Right lung (tissue), 5 donors: ENCODE results near the gene UNC80. TPM values are rescaled to one million over a fixed set of nuclear protein-coding genes. Genes with fewer than 3 reads are reported as not detected.

Experiments used
- DNase-seq, 2 donors: peaks; one replicate each; pipeline ENCODE4 v3.0.0-alpha.2; 2013
- polyA plus RNA-seq, 5 donors: library from polyadenylated mRNA; unstranded; fragments of 120-200 nt; gene quantifications; one replicate each; pipeline versions ENCODE4 v1.2.1 to v1.2.3, GENCODE V29; 2013; ENCODE audit warnings: inconsistent platforms in 1 of 5, low replicate concordance in 1 of 5; ENCODE audit not compliant: insufficient read length in 5 of 5, insufficient read depth in 1 of 5

Gene UNC80
- polyA plus RNA-seq, 5 donors = 0.56 to 1.9 (median 1.6) TPM

DNA sequence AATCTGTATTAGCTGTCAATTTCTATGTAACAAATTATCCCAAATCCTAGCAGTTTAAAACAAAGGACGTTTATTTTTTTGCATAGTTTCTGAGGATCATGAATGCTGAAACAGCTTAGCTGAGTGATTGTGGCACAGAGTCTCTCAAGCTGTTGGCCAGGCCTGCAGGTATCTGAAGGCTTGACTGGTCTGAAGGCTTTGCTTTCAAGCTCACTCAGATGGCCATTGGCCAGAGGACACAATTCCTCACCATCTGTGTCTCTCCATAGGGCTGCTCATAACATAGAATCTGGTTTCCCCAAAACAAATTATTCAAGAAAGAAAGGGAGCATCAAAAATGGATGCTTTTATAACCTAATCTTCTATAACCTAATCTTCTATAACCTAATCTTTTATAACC, 33.7 kb downstream of the UNC80 start:
- no peak for DNase-seq

DNA sequence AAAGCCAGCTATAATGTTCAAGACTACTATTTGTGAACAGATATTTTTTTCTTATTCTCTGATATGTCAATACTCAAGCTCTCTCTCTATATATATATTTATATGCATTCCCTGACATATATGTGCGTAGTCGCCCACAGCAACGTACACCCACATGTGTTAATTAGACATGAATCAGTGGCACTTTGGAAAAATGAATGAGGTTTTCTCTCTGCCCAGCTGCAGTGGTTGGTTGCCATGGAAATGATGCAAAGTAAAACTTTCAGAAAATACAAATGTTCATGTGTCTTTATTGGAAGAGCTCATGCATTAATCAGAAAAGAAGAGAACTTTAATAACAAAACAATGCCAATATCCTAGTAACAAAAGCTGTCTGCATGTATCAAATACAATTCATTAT, 34.7 kb downstream of the UNC80 start:
- DNase-seq = no peak

DNA sequence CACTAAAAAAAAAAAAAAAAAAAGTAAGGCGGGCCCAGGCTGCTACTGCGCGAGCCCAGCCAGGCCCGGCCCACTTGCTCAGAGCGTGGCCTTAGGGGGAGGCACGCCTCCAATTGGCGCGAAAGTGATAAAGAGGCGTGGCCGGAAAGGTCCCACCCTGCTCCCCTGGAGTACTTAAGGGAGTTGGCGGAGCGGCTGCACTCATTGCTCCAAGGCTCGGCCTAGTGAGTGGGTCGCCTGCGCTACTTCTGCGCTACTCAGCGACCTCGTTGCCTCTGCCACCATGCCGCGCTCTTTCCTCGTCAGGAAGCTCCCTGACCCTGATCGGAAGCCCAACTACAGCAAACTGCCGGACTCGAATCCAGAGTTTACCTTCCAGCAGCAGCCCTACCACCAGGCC, 36.9 kb downstream of the UNC80 start:
- DNase-seq = no peak

DNA sequence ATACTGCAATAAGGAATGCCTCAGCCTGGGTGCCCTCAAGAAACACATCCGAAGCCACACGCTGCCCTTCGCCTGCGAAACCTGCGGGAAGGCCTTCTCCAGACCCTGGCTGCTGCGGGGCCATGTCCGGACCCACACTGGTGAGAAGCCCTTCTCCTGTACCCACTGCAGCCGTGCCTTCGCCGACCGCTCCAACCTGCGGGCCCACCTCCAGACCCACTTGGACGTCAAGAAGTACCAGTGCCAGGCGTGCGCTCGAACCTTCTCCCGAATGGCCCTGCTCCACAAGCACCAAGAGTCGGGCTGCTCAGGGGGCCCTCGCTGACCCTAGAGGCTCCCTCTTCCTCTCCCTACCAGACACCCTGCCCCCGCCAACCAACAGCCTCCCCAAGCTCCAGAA, 37.6 kb downstream of the UNC80 start:
- DNase-seq = no peak

DNA sequence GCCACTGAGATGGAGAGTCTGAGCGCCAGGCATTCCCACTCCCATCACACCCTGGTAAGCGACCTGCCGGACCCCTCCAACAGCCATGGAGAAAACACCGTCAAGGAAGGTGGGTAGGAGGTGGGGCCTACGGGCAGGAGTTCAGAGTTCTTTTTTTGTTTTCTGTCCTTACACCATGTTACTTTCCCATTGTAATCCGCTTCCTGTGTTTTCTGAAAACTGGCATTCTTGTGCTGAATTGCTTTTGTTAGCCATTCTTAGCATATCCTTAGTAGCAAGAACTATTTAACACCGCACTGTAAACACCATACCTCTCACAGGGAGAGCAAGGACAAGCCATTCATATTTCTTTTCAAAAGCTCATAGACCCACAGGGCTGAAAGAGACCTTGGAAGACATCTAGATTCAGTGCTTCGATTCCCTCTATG, 46.2 kb downstream of the UNC80 start:
- no peak for DNase-seq

DNA sequence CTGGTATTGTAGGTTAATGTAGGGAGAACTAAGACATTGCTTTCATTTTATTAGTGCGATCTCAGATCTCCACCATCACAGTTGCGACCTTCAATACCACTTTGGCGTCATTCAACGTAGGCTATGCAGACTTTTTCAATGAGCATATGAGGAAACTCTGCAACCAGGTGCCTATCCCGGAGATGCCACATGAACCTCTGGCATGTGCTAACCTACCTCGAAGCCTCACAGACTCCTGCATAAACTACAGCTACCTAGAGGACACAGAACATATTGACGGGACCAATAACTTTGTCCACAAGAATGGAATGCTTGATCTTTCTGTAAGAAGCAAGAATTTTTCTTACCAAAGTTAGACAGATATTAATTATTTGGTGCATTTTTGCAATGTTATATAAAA, 47.3 kb downstream of the UNC80 start:
- DNase-seq = no peak

DNA sequence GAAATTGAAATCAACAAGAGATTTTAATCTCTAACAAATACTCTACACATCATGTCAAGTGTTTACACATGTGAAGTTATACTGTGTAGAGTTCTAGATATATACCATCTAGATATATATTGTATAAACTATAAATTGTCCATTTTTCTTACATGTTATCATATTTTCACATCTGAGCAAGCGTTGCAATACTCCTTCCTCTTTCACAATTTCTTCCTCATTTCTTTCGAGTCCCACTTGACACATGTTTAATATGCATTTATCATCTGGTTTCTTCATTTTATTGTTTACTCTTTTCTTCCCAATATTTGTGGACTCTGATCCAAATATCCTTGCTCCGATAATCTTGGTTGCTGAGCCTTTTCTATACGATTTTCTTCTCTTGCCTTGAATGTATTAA, 50.2 kb downstream of the UNC80 start:
- DNase-seq = no peak

DNA sequence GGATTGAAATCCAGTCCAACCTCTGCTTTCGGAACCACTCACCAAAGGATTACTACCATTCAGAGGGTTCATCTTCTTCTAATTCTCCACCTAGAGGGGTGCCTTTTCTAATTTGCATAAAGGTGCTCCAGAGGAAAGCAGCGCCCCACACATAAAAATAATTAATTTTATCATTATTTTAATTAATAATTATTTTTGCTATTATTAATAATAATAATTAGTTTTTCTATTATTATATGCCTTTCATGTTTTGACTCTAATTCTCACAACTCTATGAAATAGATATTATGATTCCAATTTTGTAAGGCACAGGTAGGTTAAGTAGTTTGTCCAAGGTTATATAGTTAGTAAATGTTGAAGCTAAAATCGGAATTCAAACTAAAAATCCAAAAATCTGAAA, 51.9 kb downstream of the UNC80 start:
- DNase-seq = no peak

DNA sequence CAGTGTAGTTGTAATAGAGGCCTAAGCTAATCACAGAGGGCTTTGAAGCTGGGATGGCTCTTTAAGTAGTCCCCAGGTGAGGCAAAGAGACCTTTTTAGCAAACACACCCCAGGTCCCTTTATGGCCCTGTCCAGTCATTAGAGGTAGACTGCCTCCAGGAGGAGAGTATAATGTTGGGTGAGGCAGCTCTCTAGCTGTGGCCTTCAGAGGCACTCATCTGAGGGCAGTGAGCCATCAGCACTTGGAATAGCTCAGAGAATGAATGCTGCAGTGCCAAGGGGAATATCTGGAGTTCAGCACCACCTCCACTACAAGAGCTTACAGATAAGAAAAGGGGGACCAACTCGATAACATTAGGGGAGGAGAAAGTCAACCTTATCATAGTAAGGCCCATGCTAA, 52.8 kb downstream of the UNC80 start:
- DNase-seq = no peak

DNA sequence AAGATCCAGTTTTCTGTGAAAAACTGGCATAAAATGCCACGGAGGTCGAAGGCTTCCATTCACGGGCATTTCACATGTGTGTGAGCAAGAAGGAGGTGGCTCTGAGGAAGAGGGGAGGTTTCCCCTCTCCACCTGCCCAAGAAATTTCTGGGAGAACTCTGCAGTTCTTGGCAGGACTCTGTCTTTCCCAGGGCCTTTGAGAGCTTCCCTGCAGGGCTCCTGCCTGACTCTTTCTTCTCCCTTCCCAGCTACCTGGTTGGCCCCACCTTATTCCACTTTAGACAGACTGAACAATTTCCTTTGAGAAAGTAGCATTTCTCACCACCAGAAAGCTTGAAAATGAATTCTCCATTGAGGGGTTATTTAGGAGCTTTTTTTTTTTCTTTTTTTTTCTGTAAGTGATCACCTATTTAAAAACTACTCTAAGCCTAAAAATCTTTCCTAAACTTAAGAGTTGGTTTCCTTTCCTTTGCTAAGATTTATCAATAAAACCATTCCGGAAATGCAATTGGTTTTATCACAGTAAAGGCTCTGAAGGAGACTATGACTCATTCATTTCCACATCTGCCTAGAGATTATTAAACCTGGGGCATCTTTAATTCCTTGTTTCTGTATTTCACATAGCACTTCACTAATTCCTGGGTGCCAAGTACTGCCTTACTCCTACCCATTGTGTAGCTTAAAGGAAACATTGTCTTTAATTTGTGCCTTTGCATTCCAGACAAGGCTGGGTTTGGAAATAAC, 59.3 kb downstream of the UNC80 start:
- DNase-seq = no peak

DNA sequence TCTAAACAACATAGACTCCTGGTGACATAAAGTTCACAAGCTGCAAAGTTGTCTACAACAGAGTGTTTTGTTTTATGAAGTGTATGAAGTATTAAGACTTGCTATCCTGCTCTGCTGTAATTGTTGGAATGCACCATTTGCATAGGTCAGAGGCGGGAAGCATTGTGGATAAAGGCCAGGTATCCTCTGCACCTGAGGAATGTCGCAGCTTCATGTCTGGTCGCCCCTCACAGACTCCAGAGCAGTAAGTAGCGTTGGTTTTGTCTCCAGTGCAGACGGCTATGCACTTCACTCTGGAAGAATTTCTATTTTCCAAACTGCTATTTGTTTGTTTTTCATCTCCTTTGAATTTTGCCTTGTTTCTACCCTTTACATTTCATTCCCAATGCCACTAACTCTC, 63.1 kb downstream of the UNC80 start:
- DNase-seq = no peak

DNA sequence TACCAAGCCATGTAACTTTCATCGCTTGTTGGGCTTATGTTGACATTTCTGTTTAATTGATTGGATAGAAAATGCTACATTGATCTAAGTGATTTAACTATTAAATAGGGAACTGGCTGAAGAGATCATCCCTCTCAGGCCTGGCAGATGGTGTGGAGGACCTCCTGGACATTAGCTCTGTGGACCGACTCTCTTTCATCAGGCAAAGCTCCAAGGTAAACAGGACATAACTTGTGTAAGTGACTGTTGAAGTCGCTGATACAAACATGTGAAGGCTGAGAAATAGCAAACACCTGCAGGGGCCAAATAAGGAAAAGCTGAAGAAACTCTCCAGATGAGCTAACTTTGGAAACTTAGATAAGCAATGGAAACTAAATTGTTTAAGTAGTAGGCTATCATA, 68.8 kb downstream of the UNC80 start:
- DNase-seq = no peak

DNA sequence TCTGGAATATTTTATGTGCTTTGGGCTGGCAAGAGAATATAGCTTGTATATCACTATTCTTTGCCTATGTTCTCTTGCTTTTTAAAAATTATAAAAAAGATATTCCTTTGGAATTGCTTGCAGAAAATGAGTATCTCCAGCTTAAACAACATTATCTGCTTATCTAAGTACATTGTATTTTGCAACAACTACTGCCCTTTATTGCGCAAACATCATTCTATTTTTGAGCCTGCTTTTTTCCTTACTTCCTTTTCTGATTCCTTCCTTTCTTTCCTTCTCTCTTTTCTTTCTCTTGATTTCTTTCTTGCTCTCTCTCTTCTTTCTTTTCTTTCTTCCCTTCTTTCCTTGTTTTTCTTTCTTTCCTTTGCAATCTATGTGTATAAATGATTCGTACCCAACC, 74.0 kb downstream of the UNC80 start:
- DNase-seq = no peak

DNA sequence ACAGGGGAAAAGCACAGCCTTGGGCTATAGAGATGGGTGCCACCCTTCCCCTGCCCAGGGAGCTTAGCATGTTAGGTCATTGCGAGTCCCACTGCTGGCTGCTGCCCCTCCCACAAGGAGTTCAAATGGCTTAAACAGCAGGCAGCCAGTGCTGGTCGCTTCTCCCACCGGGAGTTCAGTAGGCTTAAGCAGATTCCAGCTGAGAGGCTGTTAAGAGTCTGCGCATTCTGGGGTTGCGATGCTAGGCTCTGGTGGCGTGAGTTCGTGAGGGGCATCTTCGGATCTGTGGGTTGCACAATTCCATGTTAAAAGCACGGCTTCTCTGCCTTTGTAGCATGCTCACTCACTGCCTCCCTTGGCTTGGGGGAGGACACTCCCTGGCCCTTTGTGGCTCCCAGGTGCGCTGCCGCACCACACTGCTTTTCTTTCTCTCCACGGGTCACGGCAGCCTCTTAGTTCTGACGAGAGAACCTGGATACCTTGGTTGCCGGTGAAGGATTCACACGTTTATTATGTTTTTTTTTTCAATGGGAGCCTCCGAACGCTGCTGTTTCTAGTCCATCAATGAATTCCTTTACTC, 93.2 kb downstream of the UNC80 start:
- DNase-seq = no peak

DNA sequence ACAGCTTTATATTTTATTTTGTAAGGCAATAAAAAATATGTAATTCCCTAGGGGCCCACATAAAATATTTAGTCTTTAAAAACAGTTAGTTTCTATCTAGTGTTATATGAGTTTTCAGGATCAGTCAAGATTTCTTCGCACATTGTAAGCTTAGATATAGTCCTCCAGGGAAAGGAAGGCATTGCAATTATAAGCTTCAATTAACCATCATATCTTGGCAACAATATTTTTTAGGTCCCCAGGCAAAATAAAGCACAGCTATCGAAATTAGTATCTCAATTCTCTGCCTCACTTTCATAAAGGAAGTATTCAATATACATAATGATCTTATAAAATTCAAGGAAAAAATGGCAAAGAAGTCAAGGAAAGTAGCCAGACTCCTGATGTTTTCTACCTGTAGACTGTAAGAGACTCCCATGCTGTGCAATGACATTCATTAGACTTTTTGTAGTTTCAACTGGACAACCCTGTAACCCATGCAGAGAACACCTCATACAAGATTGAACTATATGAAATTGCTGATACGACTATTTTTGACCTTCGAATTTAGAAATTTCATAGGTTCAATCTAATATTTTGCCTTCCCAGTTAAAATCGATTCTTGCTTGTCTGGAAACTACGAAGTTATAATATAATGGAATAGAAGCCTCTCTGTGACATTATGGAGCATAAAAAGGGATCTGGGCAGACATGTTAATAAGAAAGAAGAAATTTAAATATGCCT, 96.8 kb downstream of the UNC80 start:
- no peak for DNase-seq

DNA sequence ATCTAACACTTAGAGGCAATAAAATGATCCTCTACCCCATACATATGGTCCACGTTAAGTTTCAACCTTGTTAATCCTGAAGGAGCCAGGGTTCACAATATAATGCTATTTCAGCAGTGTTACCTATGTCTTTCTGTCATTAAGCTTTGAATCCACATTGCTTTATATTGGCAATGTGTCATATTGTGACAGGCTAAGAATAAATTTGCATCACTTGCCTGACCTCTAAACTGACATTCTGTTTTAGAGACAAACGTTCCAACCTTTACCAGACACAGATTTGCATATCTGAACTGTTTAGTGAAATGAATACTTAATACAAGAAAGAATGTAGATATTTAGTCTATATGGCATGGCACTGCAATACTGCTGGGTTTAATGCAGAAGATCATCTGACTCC, 98.4 kb downstream of the UNC80 start:
- no peak for DNase-seq

DNA sequence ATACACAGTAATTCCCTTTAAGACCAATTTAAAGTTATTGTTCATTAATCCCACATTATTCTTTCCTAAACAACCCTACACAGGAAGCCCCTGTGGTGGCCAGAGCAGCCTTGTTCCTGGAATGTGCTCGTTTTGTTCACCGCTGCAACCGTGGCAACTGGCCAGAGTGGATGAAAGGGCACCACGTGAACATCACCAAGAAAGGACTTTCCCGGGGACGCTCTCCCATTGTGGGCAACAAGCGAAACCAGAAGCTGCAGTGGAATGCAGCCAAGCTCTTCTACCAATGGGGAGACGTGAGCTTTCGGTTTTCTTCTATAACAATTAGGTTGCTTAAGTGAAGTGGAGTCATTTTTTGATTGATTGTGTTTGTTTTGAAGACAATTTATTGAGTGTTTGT, 101.0 kb downstream of the UNC80 start:
- DNase-seq = peak; percentile 9 to 19

DNA sequence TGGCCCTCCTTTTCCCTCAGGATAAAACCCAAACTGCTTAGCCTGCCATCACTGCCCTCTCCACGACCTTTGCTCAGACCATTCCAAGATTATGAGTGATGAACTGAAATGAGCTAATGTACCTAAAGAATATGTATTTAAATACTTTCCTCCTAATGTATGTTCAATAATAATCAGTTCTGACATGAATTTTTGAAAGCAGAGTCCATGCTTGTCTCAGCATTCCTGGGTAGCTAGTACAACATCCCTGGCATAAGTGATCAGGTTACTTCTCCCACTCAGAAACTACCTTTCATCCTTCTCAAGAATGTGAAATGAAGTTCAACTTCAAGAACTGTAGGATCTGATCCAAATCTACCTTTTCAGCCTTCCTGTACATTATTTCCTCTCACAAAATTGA, 103.6 kb downstream of the UNC80 start:
- no peak for DNase-seq

DNA sequence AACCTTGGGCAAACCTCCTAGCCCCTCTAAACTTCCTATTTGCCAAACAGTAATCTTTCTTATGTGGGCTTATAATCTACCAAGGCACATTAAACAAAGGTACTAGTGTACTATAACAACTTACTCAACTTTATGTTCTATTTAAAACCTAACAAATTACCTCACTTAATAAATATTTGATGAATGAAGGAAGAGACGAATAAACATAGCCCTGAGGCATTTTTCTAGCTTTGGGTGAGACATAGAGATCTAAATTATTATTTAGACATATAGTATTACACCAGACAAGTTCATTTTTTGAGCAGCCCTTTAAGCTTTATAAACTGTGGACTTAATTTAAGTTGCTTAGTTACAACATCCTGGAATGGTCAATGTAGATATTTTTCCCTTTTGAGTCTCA, 104.6 kb downstream of the UNC80 start:
- DNase-seq = no peak

DNA sequence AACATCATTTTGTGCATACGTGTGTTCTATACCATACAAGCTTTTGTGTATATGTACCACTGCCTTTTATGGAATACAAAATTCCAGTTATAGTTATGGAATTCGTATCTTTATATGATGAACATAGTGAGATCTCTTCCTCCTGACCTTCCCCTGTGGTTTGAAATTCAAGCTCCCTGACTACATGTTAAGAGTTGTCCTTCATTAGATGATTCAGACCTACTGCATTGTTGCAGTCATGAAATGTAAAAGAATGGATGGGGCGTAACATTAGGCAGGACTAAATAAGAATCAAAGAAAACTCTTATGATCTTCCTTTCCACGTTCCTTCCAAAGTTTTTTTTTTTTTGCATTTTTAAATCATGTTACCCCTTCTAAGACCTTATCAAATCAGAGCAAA, 107.1 kb downstream of the UNC80 start:
- no peak for DNase-seq

DNA sequence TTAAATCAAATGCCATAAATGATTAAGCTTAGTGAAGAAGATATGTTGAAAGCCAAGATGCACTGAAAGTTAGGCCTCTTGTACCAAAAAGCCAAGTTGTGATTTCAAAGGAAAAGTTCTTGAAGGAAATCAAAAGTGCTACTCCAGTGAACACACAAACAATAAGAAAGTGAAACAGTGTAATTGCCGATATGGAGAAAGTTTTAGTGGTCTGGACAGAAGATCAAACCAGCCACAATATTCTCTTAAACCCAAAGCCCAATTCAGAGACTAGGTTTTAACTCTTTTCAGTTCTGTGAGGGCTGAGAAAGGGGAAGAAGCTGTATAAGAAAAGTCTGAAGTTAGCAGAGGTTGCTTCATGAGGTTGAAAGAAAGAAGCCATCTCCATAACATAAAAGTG, 129.0 kb downstream of the UNC80 start:
- no peak for DNase-seq

DNA sequence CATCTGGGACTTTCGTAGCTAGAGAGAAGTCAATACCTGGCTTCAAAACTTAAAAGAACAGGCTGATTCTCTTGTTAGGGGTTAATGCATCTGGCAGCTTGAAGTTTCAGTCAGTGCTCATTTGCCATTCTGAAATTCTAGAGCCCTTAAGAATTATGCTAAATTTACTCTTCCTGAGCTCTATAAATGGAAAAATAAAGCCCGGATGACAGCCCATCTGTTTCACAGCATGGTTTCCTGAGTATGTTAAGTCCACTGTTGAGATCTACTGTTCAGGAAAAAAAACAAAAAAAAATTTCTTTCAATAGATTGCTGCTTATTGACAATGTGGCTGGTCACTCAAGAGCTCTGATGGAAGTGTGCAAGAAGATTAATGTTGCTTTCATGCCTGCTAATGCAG, 129.5 kb downstream of the UNC80 start:
- no peak for DNase-seq

DNA sequence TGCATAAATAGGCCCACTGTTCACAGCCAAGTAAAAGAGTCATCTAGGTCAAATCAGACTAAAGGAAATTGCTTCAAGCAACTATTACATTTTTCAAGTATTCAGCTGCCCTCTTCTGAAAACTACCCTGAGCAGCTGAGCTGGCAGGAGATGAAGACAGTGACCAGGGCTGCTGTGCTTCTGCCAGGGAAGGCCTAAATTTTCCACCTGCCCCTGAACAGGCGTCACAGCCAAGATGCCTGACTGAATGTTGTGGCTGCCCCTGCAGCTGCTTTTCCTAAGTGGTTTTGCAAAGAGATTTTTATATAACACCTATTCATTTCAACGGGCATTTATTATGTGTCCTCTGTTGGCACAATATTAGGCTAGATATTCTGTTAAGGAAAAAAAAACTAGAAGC, 134.1 kb downstream of the UNC80 start:
- no peak for DNase-seq
